Measurements from ENCODE around the gene CDKN1A.
"Not testable (repeated sequence)": the region's sequence is repeated elsewhere in the genome, so short reads cannot be mapped to it uniquely, and the experiment has no call there.

The CDKN1A gene

DNA sequence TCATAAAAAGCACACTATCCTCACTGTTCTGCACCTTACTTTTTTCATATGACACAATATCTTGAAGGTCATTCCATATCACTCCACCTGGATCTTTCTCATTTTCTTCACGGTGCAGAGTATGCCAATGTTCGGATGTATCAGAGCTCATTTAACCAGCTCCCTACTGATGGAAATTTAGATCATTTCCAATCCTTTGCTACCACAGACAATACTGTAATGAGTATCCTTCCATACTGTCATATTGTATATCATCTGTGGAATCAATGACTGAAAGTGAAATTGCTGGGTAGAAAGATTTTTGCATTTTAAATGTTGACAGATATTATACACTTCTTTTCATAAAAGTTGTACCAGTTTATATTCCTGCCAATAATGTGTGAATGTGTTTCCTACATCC is 16.9 kb downstream of the CDKN1A start:
- DNase-seq (ENCODE audit: low read depth in 3 of 3, low spot score in 1 of 3), result no peak

DNA sequence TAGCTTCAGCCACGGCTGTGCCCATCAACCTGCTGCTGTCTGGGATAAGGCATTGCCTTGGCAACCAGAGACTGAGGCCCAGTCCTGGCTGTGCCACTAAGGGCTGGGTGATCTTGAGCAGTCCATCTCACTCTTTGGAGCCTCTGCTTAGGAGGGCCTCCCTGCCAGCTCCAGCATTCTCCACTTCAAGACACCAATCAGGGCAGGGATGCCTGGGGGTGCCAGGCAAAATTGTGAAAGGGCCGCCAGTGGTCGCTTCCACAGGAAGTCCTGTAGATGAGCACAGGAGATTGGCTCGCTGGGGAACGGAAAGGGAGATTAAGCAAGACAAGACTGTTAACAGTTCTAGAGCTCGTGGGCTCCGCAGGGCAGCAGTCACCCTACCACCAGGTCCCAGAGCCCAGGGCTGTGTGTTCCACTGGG is 19.0 kb downstream of the CDKN1A start, which contains the start of gene RAB44:
Gene RAB44 (plus strand): TSS at position 346 of the 423 bp plus-strand sequence. CDS start 6,410 bp downstream, outside the sequence.
- no peak for DNase-seq (ENCODE audit: low read depth in 3 of 3, low spot score in 1 of 3)

DNA sequence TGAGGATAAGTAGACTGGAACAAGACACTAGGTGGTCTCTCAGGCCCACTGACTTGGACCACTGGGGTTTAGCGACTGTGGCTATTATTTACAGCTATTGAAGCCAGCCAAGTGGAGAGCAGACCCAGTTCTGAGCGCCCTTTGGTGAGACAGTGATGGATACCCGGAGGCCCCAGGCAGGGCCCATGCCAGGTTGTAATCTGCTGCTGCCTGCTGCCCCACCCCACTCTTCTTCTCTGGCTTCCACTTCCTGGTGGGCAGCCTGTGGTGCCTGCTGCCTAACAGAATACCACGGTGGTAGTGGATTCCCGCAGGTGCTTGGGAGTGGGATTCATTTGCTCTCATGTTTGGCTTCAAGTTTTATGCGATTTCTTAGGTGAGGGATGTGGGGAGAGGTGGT is 19.7 kb downstream of the CDKN1A start:
- DNase-seq (ENCODE audit: low read depth in 3 of 3, low spot score in 1 of 3), result no peak

DNA sequence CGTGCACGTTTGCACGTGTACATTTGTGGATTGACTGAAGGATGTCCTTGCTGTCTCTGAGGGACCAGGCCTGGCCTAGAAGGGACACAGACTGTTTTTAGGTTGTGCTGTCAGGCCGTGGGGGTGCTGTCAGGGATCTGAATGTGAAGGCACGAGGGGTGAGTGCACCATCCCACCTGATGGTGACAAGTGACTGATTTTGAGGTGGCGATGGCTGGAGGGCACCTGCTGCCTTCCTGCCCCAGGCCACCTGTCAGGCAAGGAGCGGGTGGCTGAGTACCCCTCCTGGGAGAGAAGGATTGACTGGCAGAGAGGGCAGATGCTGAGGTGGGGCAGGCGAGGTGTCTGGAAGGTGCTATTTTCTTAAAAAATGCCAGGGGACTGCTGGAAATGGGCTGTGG is 20.4 kb downstream of the CDKN1A start:
- DNase-seq (ENCODE audit: low read depth in 3 of 3, low spot score in 1 of 3), result no peak

DNA sequence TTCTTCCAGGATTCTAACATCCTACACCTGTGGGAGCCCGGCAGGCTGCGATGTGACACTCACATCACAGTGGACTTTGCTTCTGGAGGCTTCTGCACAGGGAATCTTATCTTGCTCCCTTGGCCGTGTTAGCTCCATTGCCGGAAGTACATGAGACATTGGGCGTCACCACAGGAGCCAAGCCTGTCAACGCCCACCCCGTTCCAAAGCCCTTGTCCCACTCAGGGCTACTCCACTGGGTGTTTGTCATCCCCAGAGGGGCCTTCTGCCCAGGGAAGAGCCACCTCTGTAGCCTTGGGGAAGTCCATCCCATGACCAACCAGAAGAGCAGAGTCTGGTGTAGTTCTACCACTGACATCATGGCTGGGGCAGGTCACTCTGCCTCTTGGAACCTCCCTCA is 20.8 kb downstream of the CDKN1A start:
- no peak for DNase-seq (ENCODE audit: low read depth in 3 of 3, low spot score in 1 of 3)

DNA sequence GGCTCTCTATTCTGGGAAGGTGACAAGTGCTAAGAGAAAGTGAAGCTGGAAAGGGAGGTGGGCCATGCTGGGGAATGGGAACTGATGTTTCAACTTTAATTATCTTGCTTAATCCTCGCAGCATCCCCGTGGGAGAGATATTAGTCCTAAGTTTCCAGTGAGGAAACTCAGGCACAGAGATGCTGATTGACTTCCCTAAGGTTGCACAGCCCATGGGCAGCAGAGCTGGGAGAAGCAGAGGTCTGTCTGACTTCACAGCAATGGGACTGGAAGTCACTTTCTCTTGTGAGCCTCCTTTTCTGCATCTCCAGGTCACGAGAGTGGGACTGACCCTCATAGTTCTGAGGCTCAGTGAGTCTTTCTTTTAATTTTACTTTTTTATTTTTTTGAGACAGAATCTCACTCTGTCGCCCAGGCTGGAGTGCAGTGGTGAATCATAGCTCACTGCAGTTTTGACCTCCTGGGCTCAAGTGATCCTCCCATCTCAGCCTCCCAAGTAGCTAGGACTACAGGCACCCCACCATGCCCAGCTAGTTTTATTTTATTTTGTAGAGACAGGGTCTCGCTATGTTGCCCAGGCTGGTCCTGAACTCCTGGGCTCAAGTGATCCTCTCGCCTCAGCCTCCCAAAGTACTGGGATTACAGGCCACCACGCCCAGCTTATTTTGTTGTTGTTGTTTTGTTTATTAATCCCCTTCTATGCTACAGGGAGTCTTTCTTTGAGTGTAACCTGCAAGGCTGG is 21.7 kb downstream of the CDKN1A start:
- no peak for DNase-seq (ENCODE audit: low read depth in 3 of 3, low spot score in 1 of 3)

DNA sequence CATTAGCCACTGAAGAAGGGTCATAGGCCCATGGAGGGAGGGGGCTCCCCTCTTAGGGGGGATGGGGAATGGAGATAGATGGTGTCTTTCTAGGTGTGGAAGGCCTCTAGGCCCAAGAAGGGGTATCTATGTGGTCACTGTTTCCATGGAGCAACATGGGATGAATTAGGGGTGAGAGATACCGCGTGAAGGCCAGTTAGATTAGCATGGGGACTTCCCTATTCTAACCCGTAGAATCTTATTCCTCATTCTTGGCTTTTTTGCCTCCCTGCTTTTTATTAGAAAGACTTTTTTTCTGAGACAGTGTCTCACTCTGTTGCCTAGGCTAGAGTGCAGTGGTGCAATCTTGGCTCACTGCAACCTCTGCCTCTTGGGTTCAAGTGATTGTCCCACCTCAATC is 22.3 kb downstream of the CDKN1A start:
- DNase-seq (ENCODE audit: low read depth in 3 of 3, low spot score in 1 of 3), result no peak

DNA sequence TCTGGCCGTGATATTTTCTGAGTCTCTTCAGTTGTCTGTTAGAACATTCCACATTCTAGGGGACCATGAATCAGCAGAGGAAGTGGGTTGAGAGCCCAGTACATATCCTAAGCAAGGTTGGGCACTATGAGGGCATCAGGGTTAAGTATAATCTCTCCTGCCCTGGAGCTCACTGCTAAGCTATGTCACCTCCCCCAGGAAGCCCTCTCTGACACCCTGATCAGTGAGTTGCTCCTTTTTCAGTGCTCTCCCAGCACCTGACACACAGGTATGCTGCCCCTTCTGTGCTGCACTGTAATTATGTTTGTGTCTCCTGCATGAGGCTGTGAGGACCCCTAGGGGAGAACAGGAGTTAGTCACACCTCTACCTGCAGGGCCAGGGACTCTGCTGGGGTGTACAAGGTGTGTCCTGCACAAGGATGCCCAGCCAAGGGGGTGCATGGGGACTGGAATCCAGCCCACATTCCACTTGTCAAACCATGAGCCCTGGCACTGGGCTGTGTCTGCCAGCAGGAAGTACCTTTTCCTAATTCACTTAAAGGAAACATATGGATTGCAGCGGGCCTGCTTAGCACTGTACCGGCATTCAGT is 23.0 kb downstream of the CDKN1A start:
- DNase-seq (ENCODE audit: low read depth in 3 of 3, low spot score in 1 of 3), result no peak

DNA sequence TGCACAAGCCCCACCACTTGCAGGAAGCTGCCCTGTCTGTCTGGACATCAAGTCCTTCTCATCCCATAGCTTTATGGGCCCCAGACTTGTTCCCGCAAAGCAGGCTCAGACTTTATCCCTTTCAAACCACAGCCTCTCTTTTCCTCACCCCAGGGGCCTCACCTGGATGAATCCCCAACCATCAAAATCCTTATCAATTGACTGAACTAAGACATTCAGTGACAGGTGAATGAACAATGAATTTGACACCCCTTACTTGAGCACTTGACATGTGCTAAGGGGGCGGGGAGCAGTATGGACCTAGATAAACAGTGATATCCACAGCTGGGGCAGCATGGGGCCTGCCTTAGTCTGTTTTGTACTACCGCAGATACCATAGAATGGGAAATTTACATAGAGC is 24.1 kb downstream of the CDKN1A start:
- DNase-seq (ENCODE audit: low read depth in 3 of 3, low spot score in 1 of 3), result no peak

DNA sequence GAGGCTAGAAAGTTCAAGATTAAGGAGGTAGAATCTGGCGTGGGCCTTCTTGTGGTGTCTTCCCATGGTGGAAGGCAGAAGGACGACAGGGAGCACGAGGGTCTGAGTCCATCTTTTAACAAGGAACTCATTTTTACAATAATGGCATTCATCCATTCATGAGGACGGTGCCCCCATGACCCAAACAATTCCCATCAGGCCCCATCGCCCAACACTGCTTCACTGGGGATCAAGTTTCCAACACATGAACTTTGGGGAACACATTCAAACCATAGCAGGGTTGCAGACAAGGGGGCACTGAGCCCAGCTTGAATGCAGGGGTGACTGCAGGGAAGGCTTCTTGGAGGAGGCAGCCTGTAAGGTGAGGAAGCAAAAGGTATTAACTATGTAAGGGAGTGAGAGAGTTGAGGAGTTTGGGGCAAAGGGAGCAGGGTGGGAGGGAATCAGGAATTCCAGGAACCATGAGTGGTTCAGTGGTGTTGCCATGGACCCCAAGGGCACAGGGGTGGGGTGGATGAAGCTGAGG is 24.6 kb downstream of the CDKN1A start:
- no peak for DNase-seq (ENCODE audit: low read depth in 3 of 3, low spot score in 1 of 3)

DNA sequence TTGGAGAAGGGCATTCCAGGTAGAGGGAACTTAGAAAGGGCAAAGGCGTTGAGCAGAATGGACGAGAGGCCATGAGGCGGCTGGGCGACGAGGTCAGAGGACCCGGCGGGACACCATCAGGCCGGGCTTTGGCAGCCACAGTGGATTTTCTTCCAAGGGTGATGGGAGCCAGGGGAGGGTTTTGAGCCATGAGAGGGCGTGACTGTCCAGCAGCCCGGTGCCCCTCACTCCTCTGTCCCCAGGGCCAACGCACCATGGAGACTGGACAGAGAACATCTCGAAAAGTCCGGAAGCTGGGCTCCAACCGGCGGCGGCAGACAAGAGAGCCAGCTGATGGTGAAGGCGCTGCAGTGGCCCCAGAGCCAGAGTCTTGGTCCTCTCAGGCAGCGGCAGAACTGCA is 25.5 kb downstream of the CDKN1A start:
- DNase-seq (ENCODE audit: low read depth in 3 of 3, low spot score in 1 of 3), result no peak

DNA sequence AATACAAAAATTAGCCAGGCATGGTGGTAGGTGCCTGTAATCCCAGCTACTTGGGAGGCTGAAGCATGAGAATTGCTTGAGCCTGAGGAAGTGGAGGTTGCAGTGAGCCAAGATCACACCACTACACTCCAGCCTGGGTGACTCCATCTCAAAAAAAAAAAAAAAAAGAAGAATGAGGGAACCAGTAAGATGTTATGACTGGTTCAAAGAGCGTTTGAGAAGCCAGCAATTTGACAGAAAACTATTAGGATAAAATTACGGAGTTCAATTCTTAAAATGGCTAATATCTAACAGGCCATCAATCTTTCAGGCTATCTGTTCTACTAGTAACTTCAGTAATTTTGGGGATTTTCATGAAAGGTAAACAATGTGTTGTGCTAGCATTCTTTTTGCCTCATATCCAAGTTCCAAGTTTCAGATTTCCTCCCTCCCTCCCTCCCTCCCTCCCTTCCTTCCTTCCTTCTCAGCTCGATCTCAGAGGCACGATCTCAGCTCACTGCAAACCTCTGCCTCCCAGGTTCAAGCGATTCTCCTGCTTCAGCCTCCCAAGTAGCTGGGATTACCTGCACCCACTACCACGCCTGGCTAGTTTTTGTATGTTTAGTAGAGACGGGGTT is 26.6 kb downstream of the CDKN1A start:
- DNase-seq (ENCODE audit: low read depth in 3 of 3, low spot score in 1 of 3), result not testable (repeated sequence)

DNA sequence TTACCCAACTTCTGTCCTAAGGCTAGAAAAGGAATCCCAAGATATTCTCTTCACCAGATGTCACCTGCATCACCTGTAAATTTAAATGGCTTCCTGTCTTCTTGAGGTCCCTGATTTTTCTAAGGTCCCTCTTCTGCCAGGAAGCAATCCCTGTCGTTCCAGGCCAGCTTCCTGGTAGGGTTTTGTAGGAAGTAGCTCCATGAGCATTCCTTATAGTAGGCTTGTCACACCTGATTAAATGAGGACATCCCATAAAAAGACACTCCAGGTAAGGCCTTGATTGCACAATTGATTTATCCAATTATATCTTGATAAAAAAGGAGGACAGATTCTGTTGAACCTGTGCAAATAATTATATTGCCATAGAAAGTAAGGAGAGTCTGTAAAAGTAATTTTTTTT is 27.8 kb downstream of the CDKN1A start:
- DNase-seq (ENCODE audit: low read depth in 3 of 3, low spot score in 1 of 3), result no peak

DNA sequence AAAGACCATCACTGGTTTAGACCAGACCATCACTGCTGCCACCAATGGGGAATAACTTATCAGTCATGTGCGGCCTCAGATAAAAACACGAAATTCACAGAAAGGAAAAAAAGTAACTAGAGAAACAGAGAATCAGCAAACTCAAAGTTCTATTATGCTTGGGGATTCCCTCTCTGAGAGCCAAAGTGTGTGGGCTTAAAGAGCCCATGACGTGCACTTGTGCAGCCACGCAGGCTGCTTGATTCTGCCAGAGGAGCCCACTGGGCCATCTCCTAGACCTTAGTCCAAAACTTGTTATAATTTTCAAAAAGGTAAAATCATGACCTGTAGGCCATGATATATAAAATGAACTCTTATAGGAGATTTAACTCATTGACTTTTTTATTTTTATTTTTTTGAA is 34.3 kb downstream of the CDKN1A start:
- DNase-seq (ENCODE audit: low read depth in 3 of 3, low spot score in 1 of 3), result no peak

DNA sequence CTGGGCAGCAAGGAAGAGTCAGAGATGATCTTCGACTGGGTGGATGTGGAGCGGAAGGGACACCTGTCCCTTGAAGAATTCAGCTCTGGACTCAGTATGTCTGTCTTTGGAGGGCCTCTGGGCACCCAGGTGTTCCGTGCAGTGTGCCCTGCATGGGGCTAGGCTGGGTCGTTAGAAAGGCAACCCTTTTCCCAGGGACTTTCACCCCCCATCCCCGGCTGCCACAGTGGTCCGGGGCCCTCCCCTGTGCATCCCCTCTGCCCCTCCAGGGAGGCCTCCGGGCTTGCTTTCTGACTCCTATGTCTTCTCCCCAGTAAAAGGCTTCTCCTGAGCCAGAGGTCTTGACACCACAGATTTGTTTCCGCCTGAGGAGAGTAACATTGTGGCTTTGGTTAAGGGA is 35.3 kb downstream of the CDKN1A start:
- no peak for DNase-seq (ENCODE audit: low read depth in 3 of 3, low spot score in 1 of 3)

DNA sequence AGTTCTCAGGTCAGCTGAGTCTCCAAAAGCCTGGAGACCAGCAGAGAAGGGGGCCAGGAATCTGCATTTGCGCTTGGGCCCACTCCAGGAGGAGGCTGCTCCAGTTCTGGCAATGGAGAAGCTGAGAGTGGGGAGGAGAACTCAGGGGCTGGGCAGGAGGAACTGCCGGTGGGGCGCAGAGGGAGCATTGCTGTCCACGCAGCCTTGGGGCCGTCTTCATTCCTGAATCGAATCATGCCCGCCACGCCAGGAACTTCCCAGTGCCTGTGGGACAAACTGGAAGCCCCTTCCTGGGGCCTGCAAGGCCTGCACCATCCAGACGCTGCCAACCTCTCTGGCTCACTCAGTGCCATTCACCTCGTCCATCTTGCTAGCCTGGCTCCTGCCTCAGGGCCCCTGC is 36.0 kb downstream of the CDKN1A start:
- no peak for DNase-seq (ENCODE audit: low read depth in 3 of 3, low spot score in 1 of 3)

DNA sequence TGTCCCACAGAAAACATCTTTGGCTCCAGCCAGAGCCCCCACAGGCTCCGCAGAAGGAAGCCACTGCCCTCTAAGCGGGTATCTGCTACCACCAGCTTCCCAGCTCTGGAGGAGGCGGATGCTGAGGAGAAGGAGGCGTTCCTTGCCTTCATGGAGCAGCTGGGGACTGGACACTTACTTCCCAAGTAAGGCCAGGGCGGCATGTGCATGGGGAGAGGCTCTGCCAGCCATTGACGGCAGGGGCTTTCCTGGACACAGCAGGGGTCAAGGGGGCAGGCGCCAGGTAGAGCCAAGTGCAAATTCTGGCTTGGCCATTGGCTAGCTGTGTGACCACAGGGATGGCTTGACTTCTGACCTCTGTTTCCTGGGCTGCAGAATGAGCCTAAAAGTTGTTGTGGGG is 37.0 kb downstream of the CDKN1A start:
- DNase-seq (ENCODE audit: low read depth in 3 of 3, low spot score in 1 of 3), result no peak

DNA sequence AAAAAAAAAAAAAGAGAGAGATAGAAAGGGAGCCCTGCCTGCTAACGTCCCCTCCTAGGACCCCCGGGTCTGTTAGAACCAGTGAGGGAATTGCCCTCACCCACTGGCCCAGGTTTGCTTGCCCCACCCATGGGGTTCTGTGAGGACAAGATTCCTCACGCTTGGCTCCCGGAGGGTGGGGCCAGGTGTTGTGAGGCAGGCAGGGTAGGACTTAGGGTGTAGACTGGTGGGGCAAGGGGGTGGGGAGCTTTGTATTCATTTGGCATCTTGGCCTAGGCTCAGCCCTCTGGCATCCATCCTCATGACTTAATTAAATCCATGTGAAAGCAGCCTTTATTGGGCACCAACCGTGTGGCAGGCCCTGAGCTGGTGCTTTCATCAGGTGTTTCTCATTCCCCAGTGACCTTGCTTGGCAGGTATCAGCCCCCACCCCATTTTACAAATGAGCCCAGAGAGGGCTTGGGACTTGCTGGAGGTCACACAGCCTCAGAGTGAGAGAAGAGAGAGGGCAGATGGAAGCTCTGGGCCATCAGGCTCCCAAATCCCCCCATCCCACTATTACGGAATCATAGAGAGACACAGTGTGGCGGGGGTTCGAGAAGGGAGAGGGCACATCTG is 38.1 kb downstream of the CDKN1A start:
- DNase-seq (ENCODE audit: low read depth in 3 of 3, low spot score in 1 of 3), result no peak

DNA sequence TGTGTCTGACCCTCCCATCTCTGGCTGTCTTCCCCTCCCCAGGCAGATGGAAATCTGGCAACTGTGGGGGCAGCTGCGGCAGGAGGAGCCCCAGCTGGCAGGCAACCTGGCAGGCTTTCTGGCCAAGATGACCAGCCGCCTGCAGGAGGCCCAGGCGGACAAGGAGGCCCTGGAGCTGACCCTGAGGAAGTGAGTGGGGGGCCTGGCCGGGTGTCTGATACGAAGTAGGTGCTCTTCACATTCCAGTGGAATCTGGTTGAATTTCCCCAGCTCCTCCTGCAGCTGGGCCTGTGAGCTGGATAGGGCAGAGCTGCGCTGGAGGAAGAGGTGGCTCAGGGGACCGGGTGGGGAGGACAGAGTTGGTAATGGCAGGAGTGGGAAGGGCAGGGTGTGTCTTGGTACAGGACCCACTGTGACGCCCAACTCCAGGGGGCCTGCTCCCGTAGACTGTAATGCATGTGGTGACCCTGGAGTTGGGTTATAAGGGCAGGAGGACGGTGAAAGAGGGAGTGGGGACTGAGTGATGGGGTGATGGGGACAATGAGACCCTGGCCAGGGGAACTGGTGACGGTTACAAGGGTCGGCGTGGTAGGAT is 38.8 kb downstream of the CDKN1A start:
- no peak for DNase-seq (ENCODE audit: low read depth in 3 of 3, low spot score in 1 of 3)

DNA sequence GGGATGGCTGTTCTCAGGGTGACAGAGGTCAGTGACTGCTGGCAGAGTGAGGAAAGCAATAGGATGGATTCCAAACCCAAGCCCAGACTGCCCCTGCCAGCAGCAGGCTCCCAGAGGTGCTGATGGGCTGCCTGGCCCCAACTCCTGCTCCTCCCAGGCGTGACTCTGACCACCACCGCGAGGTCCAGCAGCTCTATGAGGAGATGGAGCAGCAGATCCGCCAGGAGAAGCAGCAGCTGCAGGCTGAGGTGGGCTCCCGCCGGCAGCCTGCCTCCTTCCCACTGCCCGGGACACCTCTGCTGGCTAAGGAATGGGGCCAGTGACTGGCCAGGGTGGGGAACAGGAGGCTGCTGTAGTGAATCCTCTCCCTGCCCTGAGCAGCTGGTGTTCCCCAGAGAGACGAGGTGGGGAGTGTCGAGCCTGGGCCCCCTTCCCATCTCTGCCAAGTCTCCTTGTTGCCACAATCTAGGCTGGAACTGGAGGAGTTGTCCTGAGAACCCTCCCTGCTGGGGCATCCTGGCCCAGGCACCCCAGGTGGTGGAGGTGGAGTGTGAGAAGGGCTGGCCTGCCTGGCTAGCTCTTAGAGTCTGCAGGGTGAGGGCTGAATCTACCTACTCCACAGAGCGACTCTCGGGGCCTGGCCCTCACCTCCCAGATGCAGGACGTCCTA is 39.5 kb downstream of the CDKN1A start:
- DNase-seq (ENCODE audit: low read depth in 3 of 3, low spot score in 1 of 3), result no peak

DNA sequence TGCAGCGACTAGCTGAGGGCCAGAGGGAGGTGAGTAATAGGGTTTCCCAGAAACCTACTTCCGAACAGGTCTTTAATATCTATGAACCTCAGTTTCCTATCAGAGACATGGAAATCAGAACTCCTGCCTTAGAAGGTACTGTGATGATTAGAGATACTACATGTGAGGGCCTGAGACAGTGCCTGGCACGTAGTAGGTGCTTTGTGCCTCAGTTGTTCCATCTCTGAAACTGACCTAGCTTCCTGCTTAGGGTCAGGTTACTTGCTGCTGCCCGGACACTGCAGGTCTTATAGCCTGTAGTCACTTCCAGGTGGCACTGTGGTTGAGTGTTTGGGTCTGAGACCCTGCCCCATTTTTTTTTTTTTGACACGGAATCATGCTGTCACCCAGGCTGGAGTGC is 40.0 kb downstream of the CDKN1A start:
- DNase-seq (ENCODE audit: low read depth in 3 of 3, low spot score in 1 of 3), result no peak

All from stimulated activated CD4-positive, alpha-beta T cell treated with anti-CD3 and anti-CD28 coated beads, TNF-alpha, amount 100 ng/mL, for 1 hour (primary cell).